Spleen (tissue), 7 donors: ENCODE measurements around the gene PDE4D.

ENCODE experiments used
- POLR2AphosphoS5 ChIP-seq, 3 donors: sonication (generic); formaldehyde crosslinking; IDR thresholded peaks; one replicate each; pipeline ENCODE4 v1.5.1; 2017; ENCODE audit warnings: antibody characterized with exemption in 3 of 3
- TF ChIP-seq, protein P1 (sequence below), 11 experiments: fragments of 200-600 bp in 7 of 11; fragments of 450-650 bp in 4 of 11; sonication (generic) in 4 of 11; IDR thresholded peaks in 8 of 11; conservative IDR thresholded peaks in 3 of 11; 1 replicate in 7 of 11; 2 replicates in 4 of 11; pipeline versions ENCODE4 v1.4.0 to v1.8.0; 2016 to 2021; ENCODE audit warnings: antibody characterized with exemption in 11 of 11, inconsistent platforms in 4 of 11, mild to moderate bottlenecking in 1 of 11
- donor health status: DM: no; HTN: no; CAD: no; lungs with moderate emphysema.
- donor health status: DM: no; HTN: no; CAD: no.
- donor health status: DM: no; HTN: no; CAD: no.

DNA sequence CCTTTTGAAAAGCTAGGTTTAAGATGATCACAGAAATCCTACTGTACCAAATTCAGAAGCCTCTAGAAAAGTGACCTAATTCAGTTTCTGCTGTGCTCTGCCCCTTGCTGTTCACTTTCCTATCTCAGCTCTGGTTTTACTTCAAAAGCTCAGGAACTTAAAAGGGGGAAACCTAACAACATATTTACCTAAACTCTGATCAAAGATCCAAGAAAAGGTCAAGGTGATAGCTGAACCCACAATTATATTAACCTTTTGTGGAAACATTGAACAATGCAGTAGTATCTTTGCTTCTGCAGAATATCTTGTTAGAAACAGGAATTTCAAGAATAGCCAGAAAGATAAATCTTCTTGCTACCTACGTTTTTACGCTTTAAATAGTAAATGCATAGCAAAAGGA is 568.5 kb downstream of the PDE4D start:
- TF ChIP-seq POLR2AphosphoS5 (IDR thresholded peaks at IDR 0.05): no peak
- TF ChIP-seq, protein P1, sequence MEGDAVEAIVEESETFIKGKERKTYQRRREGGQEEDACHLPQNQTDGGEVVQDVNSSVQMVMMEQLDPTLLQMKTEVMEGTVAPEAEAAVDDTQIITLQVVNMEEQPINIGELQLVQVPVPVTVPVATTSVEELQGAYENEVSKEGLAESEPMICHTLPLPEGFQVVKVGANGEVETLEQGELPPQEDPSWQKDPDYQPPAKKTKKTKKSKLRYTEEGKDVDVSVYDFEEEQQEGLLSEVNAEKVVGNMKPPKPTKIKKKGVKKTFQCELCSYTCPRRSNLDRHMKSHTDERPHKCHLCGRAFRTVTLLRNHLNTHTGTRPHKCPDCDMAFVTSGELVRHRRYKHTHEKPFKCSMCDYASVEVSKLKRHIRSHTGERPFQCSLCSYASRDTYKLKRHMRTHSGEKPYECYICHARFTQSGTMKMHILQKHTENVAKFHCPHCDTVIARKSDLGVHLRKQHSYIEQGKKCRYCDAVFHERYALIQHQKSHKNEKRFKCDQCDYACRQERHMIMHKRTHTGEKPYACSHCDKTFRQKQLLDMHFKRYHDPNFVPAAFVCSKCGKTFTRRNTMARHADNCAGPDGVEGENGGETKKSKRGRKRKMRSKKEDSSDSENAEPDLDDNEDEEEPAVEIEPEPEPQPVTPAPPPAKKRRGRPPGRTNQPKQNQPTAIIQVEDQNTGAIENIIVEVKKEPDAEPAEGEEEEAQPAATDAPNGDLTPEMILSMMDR (IDR thresholded peaks at IDR 0.05 in 8 of 11, conservative IDR thresholded peaks at IDR 0.05 in 3 of 11): no peak
